Activated CD4-positive, alpha-beta T cell treated with anti-CD3 and anti-CD28 coated beads, Interleukin-2, amount 50 U/mL, for 24 hours (primary cell): ENCODE results near the gene NIPBL.
"Not testable (repeated sequence)": the region's sequence is repeated elsewhere in the genome, so short reads cannot be mapped to it uniquely, and the experiment has no call there.

Experiments
- DNase-seq, 2 donors: peaks; one replicate each; pipeline ENCODE4 v3.0.0-alpha.2; 2020; ENCODE audit warnings: low read depth in 1 of 2, low spot score in 1 of 2

Gene NIPBL, protein sequence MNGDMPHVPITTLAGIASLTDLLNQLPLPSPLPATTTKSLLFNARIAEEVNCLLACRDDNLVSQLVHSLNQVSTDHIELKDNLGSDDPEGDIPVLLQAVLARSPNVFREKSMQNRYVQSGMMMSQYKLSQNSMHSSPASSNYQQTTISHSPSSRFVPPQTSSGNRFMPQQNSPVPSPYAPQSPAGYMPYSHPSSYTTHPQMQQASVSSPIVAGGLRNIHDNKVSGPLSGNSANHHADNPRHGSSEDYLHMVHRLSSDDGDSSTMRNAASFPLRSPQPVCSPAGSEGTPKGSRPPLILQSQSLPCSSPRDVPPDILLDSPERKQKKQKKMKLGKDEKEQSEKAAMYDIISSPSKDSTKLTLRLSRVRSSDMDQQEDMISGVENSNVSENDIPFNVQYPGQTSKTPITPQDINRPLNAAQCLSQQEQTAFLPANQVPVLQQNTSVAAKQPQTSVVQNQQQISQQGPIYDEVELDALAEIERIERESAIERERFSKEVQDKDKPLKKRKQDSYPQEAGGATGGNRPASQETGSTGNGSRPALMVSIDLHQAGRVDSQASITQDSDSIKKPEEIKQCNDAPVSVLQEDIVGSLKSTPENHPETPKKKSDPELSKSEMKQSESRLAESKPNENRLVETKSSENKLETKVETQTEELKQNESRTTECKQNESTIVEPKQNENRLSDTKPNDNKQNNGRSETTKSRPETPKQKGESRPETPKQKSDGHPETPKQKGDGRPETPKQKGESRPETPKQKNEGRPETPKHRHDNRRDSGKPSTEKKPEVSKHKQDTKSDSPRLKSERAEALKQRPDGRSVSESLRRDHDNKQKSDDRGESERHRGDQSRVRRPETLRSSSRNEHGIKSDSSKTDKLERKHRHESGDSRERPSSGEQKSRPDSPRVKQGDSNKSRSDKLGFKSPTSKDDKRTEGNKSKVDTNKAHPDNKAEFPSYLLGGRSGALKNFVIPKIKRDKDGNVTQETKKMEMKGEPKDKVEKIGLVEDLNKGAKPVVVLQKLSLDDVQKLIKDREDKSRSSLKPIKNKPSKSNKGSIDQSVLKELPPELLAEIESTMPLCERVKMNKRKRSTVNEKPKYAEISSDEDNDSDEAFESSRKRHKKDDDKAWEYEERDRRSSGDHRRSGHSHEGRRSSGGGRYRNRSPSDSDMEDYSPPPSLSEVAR (N-terminal part only)

DNA sequence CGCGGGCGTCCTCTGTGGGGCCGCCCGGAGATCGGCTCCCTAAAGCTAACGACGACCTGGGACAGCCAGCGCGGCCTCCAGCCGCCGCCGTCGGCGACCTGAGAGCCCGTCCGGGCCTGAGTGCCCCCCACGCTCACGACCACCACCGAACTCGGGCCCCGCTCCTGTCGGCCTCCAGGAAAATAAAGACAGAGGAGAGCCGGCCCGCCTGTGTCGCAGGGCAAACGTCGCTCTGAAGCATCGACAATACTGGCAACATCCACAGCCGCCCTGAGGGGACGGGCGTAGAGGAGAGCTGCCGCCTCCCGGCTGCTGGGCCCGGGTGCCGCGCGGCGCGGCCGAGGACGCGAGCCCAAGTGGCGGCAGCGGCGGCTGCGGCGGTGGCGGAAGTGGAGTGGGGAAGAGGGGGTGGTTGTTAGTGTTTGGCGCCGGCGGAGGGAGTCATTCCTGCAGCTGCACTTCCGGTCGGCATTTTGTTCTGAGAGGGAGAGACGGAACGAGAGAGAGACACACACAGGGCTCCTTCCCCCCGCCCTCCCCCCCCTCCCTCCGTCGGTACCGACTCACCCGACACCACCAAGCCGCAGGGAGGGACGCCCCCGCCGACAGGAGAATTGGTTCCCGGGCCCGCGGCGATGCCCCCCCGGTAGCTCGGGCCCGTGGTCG is at the start of gene NIPBL:
TSS of gene NIPBL (plus strand) at position 471 of the 666 bp plus-strand sequence. CDS start 76,928 bp downstream, outside the sequence.
- DNase-seq = peak; percentile 74 to 89

DNA sequence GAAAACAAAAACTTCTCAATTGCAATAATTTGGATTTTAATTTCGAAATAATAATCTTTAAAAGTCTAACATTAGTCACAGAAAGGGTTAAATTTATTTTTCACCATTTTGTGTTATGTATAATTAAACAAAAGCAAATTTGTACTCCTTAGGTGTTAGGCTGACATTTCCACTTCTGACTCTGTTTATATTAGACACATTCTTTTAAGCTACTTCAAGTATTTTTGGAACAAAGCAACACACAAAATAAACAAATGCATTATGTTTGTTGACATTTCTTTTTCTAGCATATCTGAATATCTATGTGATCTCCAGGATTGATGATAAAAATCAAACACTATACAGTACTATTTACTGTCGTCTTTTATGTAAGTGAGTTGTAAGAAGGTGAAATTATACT is 44.3 kb upstream of the NIPBL start:
- DNase-seq = no peak

DNA sequence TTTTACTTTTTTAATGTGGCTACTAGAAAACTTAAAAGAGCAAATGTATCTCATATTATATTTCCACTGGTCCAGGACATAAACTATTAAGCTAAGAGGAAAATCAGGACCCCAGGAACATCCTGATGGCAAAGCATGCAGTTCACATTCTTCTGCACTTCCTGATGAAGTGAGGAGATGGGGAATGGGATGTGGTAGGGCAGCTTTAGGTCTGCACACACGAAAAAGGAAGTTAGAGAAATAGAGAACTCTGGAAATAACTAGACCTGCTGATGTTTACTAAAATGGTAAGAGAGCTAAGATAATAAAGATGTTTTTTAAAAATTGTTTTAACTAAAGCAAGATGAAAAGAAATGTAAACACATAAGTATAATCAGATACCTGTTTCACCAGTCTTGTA is 39.7 kb upstream of the NIPBL start:
- no peak for DNase-seq

DNA sequence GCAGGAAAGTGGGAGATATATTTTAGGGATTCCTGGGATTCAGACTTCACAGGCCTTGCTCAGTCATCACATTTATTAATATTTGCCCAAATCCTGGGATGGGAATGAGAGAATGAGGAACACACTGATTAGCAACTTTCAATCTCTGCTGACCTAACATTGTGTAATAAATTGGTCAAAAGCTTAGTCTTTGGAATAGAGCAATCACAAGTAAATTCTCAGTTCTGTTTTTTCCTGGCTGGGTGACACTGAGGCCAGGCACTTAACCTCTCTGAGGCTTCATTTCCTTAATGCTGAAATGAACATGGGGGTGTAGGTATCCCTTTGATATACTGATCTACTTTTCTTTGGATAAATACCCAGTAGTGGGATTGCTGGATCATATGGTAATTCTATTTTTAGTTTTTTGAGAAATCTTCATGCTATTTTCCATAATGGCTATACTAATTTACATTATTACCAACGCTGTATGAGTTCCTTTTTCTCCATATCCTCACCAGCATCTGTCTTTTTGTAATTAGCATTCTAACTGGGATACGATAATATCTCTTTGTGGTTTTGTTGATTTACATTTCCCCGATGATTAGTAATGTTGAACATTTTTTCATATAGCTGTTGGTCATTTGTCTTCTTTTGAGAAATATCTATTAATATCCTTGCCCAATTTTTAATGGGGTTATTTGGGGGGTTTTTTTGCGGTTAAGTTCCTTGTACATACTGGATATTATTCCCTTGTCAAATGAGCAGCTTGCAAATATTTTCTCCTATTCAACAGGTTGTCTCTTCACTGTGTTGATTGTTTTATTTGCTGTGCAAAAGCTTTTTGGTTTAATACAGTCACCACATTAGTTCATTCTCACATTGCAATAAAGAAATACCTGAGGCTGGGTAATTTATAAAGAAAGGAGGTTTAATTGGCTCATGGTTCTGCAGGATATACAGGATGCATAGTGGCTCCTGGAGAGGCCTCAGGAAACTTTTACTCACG is 36.8 kb upstream of the NIPBL start:
- no peak for DNase-seq

DNA sequence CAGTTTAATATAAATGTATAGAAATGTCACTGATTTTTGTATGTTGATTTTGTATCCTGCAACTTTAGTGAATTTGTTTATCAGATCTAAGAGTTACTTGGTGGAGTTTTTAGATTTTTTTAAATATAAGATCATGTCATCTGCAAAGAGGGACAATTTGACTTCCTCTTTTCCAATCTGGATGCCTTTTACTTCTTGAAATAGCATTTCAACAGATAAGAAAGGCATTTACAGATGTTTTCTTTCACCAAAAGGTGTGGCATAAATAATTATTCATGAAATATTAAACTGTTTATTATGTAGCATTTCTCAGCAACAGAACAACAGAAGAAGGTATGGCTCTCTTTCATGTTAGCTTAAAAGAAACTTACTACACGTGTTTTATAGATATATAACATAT is 34.9 kb upstream of the NIPBL start:
- DNase-seq = no peak

DNA sequence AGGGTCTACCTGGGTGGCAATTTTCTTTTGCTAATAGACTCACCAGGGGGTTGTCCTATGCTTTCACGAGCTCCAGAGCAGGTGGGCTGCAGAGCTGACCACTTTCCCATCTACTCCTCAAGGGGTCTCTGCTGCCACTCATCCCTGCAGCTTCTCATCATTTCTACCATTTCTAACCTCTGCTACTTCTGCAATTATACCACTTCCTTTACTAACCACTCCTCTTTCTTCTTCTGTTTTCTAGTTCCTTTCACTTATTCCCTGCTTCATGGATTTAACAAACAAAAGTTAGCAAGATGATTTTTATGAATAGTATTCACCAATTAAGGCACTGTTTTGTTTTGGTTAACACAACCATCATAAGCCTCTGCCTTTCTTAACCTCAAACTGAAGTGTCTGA is 34.5 kb upstream of the NIPBL start:
- no peak for DNase-seq

DNA sequence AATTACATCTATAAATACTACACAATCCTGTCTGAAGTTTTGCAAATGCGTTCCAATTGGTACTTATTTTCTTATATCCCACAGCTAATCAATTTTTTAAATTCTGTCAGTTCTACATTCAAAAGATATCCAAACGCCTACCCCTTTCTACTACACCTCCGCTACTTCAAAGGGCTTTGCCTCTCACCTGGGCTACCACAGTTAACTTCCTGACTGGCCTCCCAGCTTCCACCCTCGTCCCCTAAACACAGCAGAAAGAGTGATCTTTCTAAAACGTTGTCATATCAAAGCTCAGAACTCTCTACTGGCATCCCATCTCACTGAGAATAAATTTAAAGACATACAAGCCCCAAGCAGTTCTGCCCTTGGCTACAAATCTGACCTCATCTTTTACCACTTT is 32.3 kb upstream of the NIPBL start:
- DNase-seq = no peak

DNA sequence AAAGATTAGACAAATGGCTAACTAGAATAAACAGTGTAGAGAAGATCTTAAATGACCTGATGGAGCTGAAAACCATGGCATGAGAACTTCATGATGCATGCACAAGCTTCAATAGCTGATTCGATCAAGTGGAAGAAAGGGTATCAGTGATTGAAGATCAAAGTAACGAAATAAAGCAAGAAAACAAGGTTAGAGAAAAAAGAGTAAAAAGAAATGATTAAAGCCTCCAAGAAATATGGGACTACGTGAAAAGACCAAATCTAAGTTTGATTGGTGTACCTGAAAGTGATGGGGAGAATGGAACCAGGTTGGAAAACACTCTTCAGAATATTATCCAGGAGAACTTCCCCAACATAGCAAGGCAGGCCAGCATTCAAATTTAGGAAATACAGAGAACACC is 28.0 kb upstream of the NIPBL start:
- DNase-seq = not testable (repeated sequence)

DNA sequence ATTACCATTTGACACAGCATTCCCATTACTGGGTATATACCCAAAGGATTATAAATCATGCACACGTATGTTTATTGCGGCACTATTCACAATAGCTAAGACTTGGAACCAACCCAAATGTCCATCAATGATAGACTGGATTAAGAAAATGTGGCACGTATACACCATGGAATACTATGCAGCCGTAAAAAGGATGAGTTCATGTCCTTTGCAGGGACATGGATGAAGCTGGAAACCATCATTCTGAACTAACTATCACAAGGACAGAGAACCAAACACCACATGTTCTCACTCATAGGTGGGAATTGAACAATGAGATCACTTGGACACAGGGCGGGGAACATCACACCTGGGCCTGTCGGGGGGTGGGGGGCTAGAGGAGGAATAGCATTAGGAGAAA is 23.7 kb upstream of the NIPBL start:
- not testable (repeated sequence) for DNase-seq

DNA sequence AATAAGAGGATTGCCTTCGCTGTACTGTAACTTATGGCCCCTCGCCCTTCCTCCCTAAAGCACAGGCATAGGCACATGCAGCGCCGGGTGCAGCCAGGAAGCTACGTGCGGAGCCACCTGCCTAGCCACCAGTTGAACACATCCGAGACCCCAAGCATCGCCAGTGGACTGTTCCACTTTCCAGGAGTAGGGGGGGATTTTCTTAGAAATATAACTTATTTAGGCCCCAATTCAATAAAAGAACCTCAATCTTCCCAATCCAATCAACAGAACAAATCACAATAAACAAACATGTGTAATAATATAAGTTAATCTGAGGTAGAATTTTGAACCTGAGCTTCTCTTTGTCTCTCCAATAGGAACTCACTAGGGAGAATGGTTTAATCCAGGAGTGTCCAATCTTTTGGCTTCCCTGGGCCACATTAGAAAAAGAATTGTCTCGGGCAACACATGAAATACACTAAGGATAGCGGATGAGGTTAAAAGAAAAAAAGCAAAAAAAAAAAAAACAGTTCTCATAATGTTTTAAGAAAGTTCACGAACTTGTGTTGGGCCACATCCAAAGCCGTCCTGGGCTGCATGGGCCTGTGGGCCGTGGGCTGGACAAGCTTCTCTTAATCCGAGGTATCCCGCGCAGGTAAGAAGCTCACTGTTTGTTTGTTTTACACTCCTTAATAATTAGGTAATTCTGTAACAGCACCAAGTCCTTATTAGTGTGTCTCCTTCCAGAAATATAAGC is 22.0 kb upstream of the NIPBL start:
- DNase-seq = no peak

DNA sequence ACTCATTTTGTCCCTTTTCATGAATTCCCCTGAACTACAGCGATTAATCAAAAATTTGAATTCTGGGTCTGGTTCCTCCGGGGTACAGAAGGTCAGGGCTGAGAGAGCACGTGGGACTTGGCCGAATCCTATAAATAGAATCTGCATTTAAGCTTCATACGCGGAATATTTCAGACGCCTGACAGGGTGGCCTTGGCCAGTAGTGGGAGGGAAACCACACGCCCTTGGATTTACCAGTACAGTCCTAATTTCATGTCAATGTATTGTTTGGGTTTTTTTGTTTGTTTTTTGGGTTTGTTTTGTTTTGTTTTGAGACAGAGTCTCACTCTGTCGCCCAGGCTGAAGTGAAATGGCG is 21.5 kb upstream of the NIPBL start:
- no peak for DNase-seq

DNA sequence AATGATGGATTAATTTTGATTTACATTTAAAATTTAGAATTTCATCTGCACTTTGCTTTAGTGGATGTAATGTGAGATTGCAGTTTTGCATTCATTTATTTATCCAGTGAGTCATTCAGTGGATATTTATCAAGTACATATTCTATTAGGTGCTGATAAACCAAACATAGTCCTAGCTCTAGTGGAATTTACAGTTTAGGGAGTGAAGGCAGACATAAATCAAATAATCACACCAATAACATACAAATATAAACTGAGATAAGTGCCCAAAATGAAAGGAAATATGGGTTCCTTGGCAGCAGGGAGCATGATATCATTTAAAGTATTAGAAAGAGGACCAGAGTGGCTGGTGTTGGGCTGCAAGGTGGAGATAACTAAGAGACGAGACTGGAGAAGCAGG is 14.7 kb upstream of the NIPBL start:
- no peak for DNase-seq

DNA sequence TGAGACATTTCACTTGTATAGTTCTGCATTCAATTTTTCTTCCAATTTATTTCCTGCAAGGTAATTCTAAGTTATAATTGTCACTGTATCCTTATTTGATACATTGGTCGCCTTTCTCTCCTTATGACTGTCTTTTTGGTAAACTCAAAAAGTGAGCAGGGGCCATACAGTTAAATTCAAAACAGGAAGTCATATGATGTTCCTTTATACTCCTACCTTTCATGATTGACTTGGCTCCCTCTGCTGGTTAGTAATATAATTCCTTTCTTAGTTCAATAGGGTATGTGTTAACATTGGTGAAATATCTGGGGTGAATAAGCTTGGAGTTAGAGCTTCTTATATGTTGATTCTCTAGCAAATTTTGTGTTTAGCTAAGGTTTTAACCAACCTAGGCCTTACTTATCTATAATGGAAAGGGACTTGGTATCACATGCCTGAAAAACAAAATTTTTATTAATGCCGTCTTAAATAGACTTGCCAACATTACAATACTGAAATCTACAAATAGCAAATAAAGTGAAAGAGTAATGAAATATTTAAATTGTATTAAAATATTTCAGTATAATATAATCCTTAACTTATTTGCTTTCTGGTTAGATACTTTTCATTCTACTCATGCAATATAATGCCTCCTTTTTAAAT is 6.0 kb upstream of the NIPBL start:
- DNase-seq = peak in 1 of 2 donors; percentile 35

DNA sequence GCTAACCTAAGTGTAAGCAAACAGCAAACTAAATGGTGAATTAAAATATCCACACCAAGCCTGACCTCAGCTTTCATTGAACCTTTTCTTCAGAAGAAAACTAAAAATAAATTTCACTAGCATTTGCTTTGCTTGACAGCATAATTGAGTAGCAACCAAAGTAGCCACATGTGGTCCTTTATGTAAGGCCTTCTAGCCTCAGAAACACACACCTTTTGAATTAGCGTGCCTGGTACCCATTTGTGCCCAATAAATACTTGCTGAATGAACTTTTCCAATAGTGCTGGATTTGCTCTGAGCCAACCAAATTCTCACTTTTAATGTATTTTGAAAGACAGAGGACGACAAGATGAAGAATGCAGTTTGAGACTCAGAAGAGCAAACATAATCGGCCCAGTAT is 2.1 kb upstream of the NIPBL start:
- DNase-seq = no peak

DNA sequence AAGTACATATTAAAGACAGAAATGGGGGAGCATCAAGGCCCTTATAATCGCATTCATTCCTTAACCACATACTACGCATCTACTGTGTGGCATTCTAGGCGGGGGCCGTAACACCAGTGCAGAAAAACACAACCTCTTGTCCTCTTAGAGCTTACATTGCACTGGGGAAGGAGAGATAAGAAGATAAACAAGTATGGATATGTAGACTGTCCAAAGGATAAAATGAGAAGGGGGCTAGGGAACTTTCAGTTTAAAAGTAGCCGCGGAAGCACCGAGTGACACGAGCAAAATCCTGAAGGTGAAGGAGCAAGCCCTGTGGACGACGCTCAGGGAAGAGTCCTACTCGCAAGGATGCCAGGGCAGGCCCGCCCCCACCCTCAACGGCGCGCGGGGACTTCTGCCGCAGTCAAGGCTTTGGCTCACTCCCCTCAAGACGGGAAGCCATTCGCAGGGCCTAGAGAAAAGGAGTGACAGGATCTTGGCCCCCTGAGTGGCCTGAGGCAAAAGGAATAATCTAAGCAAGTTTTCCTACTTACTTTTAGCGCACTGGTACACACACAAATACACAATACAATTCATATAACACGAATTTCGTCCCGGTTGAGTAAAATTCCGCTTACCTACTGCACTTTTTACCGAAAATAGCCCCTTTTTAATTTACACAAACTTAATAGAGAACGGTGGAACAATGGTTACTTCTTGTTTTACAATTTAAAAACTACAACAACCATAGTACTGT is 1.3 kb upstream of the NIPBL start:
- DNase-seq = peak in 1 of 2 donors; percentile 29

DNA sequence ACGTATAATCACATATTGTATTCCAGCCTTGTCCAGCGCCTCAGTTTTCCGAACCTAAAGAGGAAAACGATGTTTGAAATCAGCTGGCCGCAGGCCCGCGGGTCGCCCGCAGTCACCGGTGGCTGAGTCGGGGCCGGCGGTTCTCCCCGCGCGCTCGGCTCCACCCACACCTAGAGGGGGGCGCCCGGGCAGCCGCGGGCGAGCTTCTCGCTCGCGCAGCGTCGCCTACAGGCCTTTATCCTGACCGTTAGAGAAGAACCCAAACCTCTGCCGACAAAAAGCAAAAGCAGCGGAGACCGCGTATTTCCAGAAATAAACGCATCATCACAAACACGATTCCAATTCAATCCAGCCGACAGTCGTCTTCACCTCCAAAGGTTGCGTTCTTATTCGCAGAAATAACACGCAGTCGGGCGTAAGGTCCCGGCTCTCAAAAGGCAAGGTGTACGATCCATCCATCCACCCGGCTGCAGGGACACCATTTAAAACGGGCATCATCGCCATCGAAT is 725 bp upstream of the NIPBL start:
- DNase-seq = peak; percentile 28 to 50

DNA sequence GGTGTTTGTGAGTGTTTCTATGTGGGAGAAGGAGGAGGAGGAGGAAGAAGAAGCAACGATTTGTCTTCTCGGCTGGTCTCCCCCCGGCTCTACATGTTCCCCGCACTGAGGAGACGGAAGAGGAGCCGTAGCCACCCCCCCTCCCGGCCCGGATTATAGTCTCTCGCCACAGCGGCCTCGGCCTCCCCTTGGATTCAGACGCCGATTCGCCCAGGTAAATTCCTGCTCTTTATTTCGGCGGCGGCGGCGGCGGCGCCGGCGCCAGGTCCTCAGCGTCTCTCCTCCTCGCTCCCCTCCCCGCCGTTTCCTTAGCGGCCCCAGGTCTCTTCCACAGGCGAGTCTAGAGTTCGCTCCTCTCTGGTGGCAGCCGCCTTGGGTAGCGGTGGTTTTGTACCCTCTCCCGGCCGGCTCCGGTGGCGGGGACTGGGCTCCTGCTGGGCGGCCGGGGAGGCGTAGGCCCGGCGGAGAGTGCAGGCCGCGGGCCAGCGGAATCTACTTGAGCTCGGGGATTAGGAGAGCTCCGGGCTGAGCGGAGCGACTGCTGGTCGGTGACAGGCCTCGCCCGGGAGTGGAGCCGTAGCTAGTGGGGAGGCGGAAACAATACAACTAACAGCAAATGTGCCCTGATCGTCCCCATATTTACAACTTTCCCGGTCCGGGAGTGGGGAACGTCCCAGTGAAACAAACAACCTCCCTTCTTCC is 547 bp downstream of the NIPBL start:
- DNase-seq = peak; percentile 31 to 40
